Keratinocyte (primary cell): ENCODE measurements around the gene DGLUCY. TPM values are rescaled to one million over a fixed set of nuclear protein-coding genes. Genes with fewer than 3 reads are reported as not detected.
A peak's percentile ranks its signal among the peaks of the same experiment; 100 is the strongest.

Experiments used
- DNase-seq: peaks from one replicate; pipeline ENCODE4 v3.0.0-alpha.2; 2011; ENCODE audit warnings: low read depth, missing footprints, low spot score
- FAIRE-seq: peaks from 2 replicates; lab custom pipeline; 2011; peaks lifted over from hg19 to GRCh38; lab: Jason Lieb, UNC
- H2AFZ ChIP-seq: 2 replicates; pipeline ENCODE4 v1.6.0; 2012; ENCODE audit warnings: low read length, control low read depth, inconsistent platforms; ENCODE audit not compliant: control insufficient read depth
- H3K27ac ChIP-seq: 2 replicates; pipeline ENCODE4 v1.5.1; 2011; ENCODE audit warnings: low read length; ENCODE audit not compliant: control insufficient read depth, insufficient read depth
- H3K27me3 ChIP-seq: 3 replicates; pipeline ENCODE4 v1.6.0; 2011; ENCODE audit warnings: low read length; ENCODE audit not compliant: control insufficient read depth, insufficient read depth; ENCODE audit errors: extremely low read depth
- H3K36me3 ChIP-seq, 2 experiments: 2 replicates in 1 of 2; 3 replicates in 1 of 2; pipeline ENCODE4 v1.5.1; 2011; ENCODE audit warnings: low read length in 2 of 2, mild to moderate bottlenecking in 1 of 2; ENCODE audit not compliant: control insufficient read depth in 2 of 2, insufficient read depth in 2 of 2; ENCODE audit errors: extremely low read depth in 1 of 2
- H3K4me1 ChIP-seq: 3 replicates; pipeline ENCODE4 v1.5.1; 2011; ENCODE audit warnings: low read length; ENCODE audit not compliant: control insufficient read depth, insufficient read depth; ENCODE audit errors: extremely low read depth
- H3K4me2 ChIP-seq: 3 replicates; pipeline ENCODE4 v1.6.0; 2011; ENCODE audit warnings: low read depth, low read length; ENCODE audit not compliant: control insufficient read depth, insufficient read depth; ENCODE audit errors: extremely low read depth
- H3K4me3 ChIP-seq, 3 experiments: fragments of 200-600 bp in 1 of 3; sonication (generic) in 1 of 3; 2 replicates in 2 of 3; 3 replicates in 1 of 3; pipeline ENCODE4 v1.5.1; 2011 to 2016; ENCODE audit warnings: low read length in 3 of 3, mild to moderate bottlenecking in 3 of 3, control low read depth in 2 of 3, inconsistent platforms in 1 of 3, low read depth in 1 of 3, mixed read lengths in 1 of 3, mixed run types in 1 of 3, moderate library complexity in 1 of 3; ENCODE audit not compliant: control insufficient read depth in 2 of 3, insufficient read depth in 2 of 3; ENCODE audit errors: extremely low read depth in 1 of 3
- H3K79me2 ChIP-seq: 2 replicates; pipeline ENCODE4 v1.6.0; 2012; ENCODE audit warnings: low read length; ENCODE audit not compliant: control insufficient read depth, insufficient read depth
- H3K9ac ChIP-seq: 3 replicates; pipeline ENCODE4 v1.6.0; 2011; ENCODE audit warnings: low read length; ENCODE audit not compliant: control insufficient read depth, insufficient read depth; ENCODE audit errors: extremely low read depth
- H3K9me1 ChIP-seq: 3 replicates; pipeline ENCODE4 v1.6.0; 2011; ENCODE audit warnings: low read length; ENCODE audit not compliant: control insufficient read depth, insufficient read depth; ENCODE audit errors: extremely low read depth
- H3K9me3 ChIP-seq: 2 replicates; pipeline ENCODE4 v1.5.1; 2012; ENCODE audit warnings: low read depth, low read length; ENCODE audit not compliant: control insufficient read depth
- H4K20me1 ChIP-seq: 3 replicates; pipeline ENCODE4 v1.6.0; 2011; ENCODE audit warnings: low read length; ENCODE audit not compliant: control insufficient read depth, insufficient read depth; ENCODE audit errors: extremely low read depth
- EZH2 ChIP-seq: IDR thresholded peaks from one replicate; pipeline ENCODE4 v1.6.1; 2012; ENCODE audit warnings: inconsistent platforms, mild to moderate bottlenecking, low read length, moderate library complexity
- dilution Hi-C: fragments of 300-500 bp; cut with MboI; formaldehyde crosslinking; loops from one replicate; pipeline ENCODE4 v1.7.0; 2020; ENCODE audit warnings: low sequenced_read_pairs; ENCODE audit not compliant: extremely low pct_ligation_motif_present
- polyA plus RNA-seq, 5 experiments: library from polyadenylated mRNA; depleted of rRNA in 3 of 5; stranded (reverse) in 3 of 5; stranded (forward) in 1 of 5; unstranded in 1 of 5; fragments of >200 nt; gene quantifications; 1 replicate in 1 of 5; 2 replicates in 3 of 5; 3 replicates in 1 of 5; pipeline versions ENCODE4 v1.2.1 to v1.2.3, GENCODE V29; 2011 to 2012; ENCODE audit warnings: missing spikeins in 2 of 5, low read depth in 1 of 5, low replicate concordance in 1 of 5
- TF ChIP-seq, protein P1 (sequence below), 3 experiments: IDR thresholded peaks in 1 of 3; conservative IDR thresholded peaks in 1 of 3; optimal IDR thresholded peaks in 1 of 3; 2 replicates in 2 of 3; 3 replicates in 1 of 3; pipeline versions ENCODE3 to v1.5.1; 2011; ENCODE audit warnings: low read length in 3 of 3, mild to moderate bottlenecking in 3 of 3, moderate library complexity in 2 of 3, control low read depth in 1 of 3, inconsistent platforms in 1 of 3; ENCODE audit not compliant: insufficient read depth in 2 of 3; ENCODE audit errors: extremely low read depth in 1 of 3

DGLUCY gene
- polyA plus RNA-seq, 1 donor (not counting 4 experiments of a cell fraction or from before 2014, with no cell fraction given), result 19.4 TPM

DNA sequence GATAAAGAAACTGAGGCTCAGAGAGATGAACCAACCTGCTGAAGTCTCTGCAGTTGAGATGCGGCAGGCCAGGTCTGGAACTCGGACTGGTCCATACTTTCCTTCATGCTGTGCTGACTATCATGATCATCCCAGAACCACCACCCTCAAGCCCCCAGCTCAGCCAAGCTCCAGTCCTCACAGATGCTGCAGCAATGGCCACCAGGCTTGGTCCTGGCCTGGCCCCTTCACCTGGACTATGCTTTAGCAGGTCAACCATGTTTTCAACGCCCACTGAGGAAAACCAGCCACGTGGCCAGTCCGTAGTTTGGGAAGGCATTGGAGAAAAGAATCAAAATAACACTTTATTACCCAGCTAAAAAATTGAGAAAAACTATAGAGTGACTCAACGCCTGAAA, 129.2 kb downstream of the DGLUCY start:
- no peaks in the 10 kb centered on the region for H4K20me1 ChIP-seq
- H3K27ac ChIP-seq, result peak overlapping the region; percentile 87
- no peak overlapping the region for H3K4me3 ChIP-seq
- peaks cover 27% of the 10 kb centered on the region for H3K4me1 ChIP-seq
- H3K9me3 ChIP-seq, result no peaks in the 10 kb centered on the region
- TF ChIP-seq, protein P1, sequence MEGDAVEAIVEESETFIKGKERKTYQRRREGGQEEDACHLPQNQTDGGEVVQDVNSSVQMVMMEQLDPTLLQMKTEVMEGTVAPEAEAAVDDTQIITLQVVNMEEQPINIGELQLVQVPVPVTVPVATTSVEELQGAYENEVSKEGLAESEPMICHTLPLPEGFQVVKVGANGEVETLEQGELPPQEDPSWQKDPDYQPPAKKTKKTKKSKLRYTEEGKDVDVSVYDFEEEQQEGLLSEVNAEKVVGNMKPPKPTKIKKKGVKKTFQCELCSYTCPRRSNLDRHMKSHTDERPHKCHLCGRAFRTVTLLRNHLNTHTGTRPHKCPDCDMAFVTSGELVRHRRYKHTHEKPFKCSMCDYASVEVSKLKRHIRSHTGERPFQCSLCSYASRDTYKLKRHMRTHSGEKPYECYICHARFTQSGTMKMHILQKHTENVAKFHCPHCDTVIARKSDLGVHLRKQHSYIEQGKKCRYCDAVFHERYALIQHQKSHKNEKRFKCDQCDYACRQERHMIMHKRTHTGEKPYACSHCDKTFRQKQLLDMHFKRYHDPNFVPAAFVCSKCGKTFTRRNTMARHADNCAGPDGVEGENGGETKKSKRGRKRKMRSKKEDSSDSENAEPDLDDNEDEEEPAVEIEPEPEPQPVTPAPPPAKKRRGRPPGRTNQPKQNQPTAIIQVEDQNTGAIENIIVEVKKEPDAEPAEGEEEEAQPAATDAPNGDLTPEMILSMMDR (optimal IDR thresholded peaks at IDR 0.05 in 1 of 3, IDR thresholded peaks at IDR 0.05 in 1 of 3, conservative IDR thresholded peaks at IDR 0.05 in 1 of 3; ENCODE audit: extremely low read depth in 1 of 3, insufficient read depth in 2 of 3, low read length in 3 of 3), result no peak
- no peak for TF ChIP-seq EZH2
- no peaks in the 10 kb centered on the region for H3K27me3 ChIP-seq
- peaks cover 3% of the 10 kb centered on the region for H3K9me1 ChIP-seq
- dilution Hi-C loops, result no loop called here
- H3K79me2 ChIP-seq, result no peaks in the 10 kb centered on the region
- peak overlapping the region; percentile 4 for H2AFZ ChIP-seq
- H3K9ac ChIP-seq, result peak overlapping the region; percentile 66
- FAIRE-seq (no peak), DNase-seq (no peak)
- peak overlapping the region; percentile 92 for H3K4me2 ChIP-seq
- H3K36me3 ChIP-seq, result no peaks in the 10 kb centered on the region

DNA sequence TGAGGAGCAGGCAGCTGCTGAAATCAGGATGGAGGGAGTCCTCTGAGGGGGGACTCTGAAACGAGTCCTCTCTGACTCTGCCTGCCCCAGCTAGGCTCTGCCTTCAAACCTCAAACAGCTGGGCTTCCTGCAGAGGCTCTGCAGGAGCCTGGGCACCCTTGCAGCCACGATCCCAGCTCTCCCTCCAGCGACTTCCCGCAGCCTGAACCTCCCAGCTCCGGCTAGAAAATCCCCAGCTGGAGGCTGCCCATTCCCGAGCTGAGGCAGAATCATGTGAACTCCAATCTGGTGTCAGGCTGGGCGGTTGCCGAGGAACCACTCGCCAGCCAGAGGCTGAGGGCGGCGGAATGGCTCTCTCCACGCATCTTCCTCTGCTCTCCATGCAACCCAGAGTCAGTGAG, 130.6 kb downstream of the DGLUCY start, which contains the start of gene GPR68:
Gene GPR68, minus strand, starts transcription at position 204 of the 401 bp plus-strand sequence. CDS start 9,654 bp downstream, outside the sequence.
- Histone ChIP-seq H3K9me3 (no peaks in the 10 kb centered on the region), H3K9me1 (peaks cover 3% of the 10 kb centered on the region), H3K9ac (peak within 1 kb of the TSS; percentile 66), H3K4me1 (peaks cover 27% of the 10 kb centered on the region), H2AFZ (peak within 1 kb of the TSS; percentile 86), H3K27me3 (no peaks in the 10 kb centered on the region), H4K20me1 (no peaks in the 10 kb centered on the region), H3K36me3 (no peaks in the 10 kb centered on the region), H3K27ac (peak within 1 kb of the TSS; percentile 87), H3K4me3 (peak within 1 kb of the TSS in 2 of 3 experiments; percentile 40 to 51), H3K4me2 (peak within 1 kb of the TSS; percentile 92), H3K79me2 (no peaks in the 10 kb centered on the region)
- FAIRE-seq (no peak), DNase-seq (no peak)
- TF ChIP-seq, protein P1 (optimal IDR thresholded peaks at IDR 0.05 in 1 of 3, IDR thresholded peaks at IDR 0.05 in 1 of 3, conservative IDR thresholded peaks at IDR 0.05 in 1 of 3; ENCODE audit: extremely low read depth in 1 of 3, insufficient read depth in 2 of 3, low read length in 3 of 3), result no peak
- TF ChIP-seq EZH2, result no peak
- dilution Hi-C loops, result no loop called here
